HL-60/S4 treated with retinoic acid at 250 ng/mL for 4 days and 3 days (cell line): ENCODE data around the gene CLPTM1.
"Not testable (repeated sequence)": the region's sequence is repeated elsewhere in the genome, so short reads cannot be mapped to it uniquely, and the experiment has no call there.

Experiments
- in situ Hi-C: fragments of 300-500 bp; cut with MboI; formaldehyde crosslinking; loops from 2 replicates; pipeline ENCODE4 v1.7.0; 2022; ENCODE audit warnings: low sequenced_read_pairs

Gene CLPTM1

GRCh38 chr19:44972802-44973201, 17.6 kb downstream of the CLPTM1 start:
- in situ Hi-C loops, result no loop called here

GRCh38 chr19:44973982-44974735, 19.0 kb downstream of the CLPTM1 start:
- in situ Hi-C loops, result no loop called here

- in situ Hi-C loops, result no loop called here
Observed at GRCh38 chr19:44974857-44975256, 19.7 kb downstream of the CLPTM1 start.

- in situ Hi-C loops, result no loop called here
Observed at GRCh38 chr19:44975444-44975843, 20.3 kb downstream of the CLPTM1 start.

GRCh38 chr19:44984005-44984404, 28.8 kb downstream of the CLPTM1 start:
- in situ Hi-C loops, result no loop called here

GRCh38 chr19:44985445-44985844, 30.3 kb downstream of the CLPTM1 start:
- in situ Hi-C loops, result no loop called here

GRCh38 chr19:44986389-44986788, 31.2 kb downstream of the CLPTM1 start:
- in situ Hi-C loops, result no loop called here

GRCh38 chr19:44987148-44987675, 32.0 kb downstream of the CLPTM1 start:
- in situ Hi-C loops, result no loop called here

- in situ Hi-C loops, result no loop called here
Observed at GRCh38 chr19:44988273-44988672, 33.1 kb downstream of the CLPTM1 start.

GRCh38 chr19:44988896-44989556, 33.8 kb downstream of the CLPTM1 start:
- in situ Hi-C loops, result no loop called here

- in situ Hi-C loops, result no loop called here
Observed at GRCh38 chr19:44990459-44990858, 35.3 kb downstream of the CLPTM1 start.

- in situ Hi-C loops, result no loop called here
Observed at GRCh38 chr19:44990966-44991365, 35.8 kb downstream of the CLPTM1 start.

GRCh38 chr19:44992336-44993163, 37.4 kb downstream of the CLPTM1 start:
- in situ Hi-C loops, result no loop called here

GRCh38 chr19:44993526-44993925, 38.3 kb downstream of the CLPTM1 start:
- in situ Hi-C loops, result no loop called here

- in situ Hi-C loops, result no loop called here
Observed at GRCh38 chr19:44993926-44994537, 38.9 kb downstream of the CLPTM1 start.

- in situ Hi-C loops, result no loop called here
Observed at GRCh38 chr19:44998025-44998424, 42.8 kb downstream of the CLPTM1 start.

GRCh38 chr19:44999131-44999925, 44.1 kb downstream of the CLPTM1 start:
- in situ Hi-C loops, result not testable (repeated sequence)

- in situ Hi-C loops, result not testable (repeated sequence)
Observed at GRCh38 chr19:45000665-45001064, 45.5 kb downstream of the CLPTM1 start.

GRCh38 chr19:45001087-45001739, 46.0 kb downstream of the CLPTM1 start, which contains the start of gene RELB:
RELB (plus strand) TSS chr19:45001464; CDS start chr19:45001580, 116 bp downstream.
- in situ Hi-C loops, result no loop called here
